ENCODE results near the gene SRRM2. TPM values are rescaled to one million over a fixed set of nuclear protein-coding genes. Genes with fewer than 3 reads are reported as not detected.

Gene SRRM2
- total RNA-seq, 2 donors from 2014 or later = 118 to 174 TPM

GRCh38 chr16:2785101-2785991 is 32.9 kb downstream of the SRRM2 start:
- Histone ChIP-seq H3K27me3 (peaks cover 4 to 18% of the 10 kb centered on the region in 2 donors), H3K9me3 (no peaks in the 10 kb centered on the region), H3K36me3 (no peaks in the 10 kb centered on the region), H3K4me3 (peak overlapping the region in 1 of 2 donors; percentile 44), H3K27ac (no peak overlapping the region), H3K4me1 (peaks cover 0 to 11% of the 10 kb centered on the region in 2 donors)
- TF ChIP-seq, protein P1, sequence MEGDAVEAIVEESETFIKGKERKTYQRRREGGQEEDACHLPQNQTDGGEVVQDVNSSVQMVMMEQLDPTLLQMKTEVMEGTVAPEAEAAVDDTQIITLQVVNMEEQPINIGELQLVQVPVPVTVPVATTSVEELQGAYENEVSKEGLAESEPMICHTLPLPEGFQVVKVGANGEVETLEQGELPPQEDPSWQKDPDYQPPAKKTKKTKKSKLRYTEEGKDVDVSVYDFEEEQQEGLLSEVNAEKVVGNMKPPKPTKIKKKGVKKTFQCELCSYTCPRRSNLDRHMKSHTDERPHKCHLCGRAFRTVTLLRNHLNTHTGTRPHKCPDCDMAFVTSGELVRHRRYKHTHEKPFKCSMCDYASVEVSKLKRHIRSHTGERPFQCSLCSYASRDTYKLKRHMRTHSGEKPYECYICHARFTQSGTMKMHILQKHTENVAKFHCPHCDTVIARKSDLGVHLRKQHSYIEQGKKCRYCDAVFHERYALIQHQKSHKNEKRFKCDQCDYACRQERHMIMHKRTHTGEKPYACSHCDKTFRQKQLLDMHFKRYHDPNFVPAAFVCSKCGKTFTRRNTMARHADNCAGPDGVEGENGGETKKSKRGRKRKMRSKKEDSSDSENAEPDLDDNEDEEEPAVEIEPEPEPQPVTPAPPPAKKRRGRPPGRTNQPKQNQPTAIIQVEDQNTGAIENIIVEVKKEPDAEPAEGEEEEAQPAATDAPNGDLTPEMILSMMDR (IDR thresholded peaks at IDR 0.05) = no peak
- DNase-seq (ENCODE audit: low spot score) = no peak

DNA sequence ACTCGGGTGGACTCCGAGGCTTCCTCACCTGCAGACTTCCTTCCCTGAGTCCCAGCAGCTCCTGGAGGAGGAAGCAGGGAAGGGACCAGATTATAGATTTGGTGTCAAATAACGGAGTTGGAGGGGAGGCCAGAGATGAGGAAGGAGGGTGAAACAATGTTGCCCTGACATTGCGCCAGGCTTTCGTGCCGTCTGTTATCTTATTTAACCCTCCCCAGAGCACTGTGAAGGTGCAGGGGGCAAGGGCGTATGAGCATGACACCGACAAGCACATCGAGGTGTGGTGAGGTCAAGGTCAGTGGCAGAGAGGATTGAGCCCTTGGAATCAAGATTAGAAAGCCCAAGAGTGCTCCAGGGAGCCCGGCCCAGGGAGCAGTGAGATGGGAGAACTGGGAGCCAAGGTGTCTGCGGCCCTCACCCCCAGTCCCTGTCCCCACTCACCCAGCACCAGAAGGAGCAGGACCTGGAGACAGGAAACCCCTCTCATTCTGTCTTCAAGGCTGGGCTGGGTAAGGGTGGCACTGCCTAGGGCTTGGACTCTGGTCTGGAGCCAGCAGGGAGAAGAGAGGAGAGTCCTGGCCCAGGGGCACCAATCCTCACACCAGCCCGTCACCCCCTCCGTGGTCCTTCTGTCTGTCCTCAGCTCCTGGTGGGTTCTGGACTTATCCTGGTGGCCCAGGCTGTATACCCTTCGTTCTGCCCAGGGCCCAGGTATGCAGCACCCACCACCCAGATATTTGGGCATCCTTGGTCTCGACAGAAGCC is 33.8 kb downstream of the SRRM2 start:
- DNase-seq (ENCODE audit: low spot score) = no peak
- no peak overlapping the region for H3K27ac ChIP-seq
- H3K36me3 ChIP-seq = no peaks in the 10 kb centered on the region
- no peak overlapping the region for H3K4me3 ChIP-seq
- peaks cover 4 to 18% of the 10 kb centered on the region in 2 donors for H3K27me3 ChIP-seq
- TF ChIP-seq, protein P1 (IDR thresholded peaks at IDR 0.05) = no peak
- peaks cover 0 to 11% of the 10 kb centered on the region in 2 donors for H3K4me1 ChIP-seq
- no peaks in the 10 kb centered on the region for H3K9me3 ChIP-seq

DNA sequence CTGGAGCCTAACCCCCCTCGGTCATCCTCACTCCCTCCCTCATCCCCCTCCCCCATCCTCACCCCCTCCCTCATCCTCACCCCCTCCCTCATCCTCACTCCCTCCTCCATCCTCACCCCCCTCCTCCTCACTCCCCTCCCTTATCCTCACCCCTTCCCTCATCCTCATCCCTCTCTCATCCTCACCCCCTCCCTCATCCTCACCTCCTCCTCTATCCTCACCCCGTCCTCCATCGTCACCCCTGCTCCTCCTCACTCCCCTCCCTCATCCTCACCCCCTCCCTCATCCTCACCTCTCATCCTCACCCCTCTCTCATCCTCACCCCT is 34.4 kb downstream of the SRRM2 start:
- Histone ChIP-seq H3K4me3 (no peak overlapping the region), H3K27me3 (peaks cover 4 to 18% of the 10 kb centered on the region in 2 donors), H3K4me1 (peaks cover 0 to 11% of the 10 kb centered on the region in 2 donors), H3K9me3 (no peaks in the 10 kb centered on the region), H3K36me3 (no peaks in the 10 kb centered on the region), H3K27ac (no peak overlapping the region)
- no peak for DNase-seq (ENCODE audit: low spot score)
- TF ChIP-seq, protein P1 (IDR thresholded peaks at IDR 0.05) = no peak

- Histone ChIP-seq H3K4me3 (no peak within 1 kb of the TSS), H3K36me3 (no peaks in the 10 kb centered on the region), H3K9me3 (no peaks in the 10 kb centered on the region), H3K27me3 (peaks cover 4 to 18% of the 10 kb centered on the region in 2 donors), H3K27ac (no peak within 1 kb of the TSS), H3K4me1 (peaks cover 0 to 11% of the 10 kb centered on the region in 2 donors)
- TF ChIP-seq, protein P1 (IDR thresholded peaks at IDR 0.05) = no peak
- no peak for DNase-seq (ENCODE audit: low spot score)
These were observed 35.0 kb downstream of the SRRM2 start, which contains the start of gene PRSS33 for GRCh38 chr16:2787406-2787805. Gene PRSS33 (minus strand): TSS chr16:2787560. CDS start chr16:2786547, 1,013 bp downstream.

GRCh38 chr16:2787961-2788360 is 35.5 kb downstream of the SRRM2 start:
- no peak for DNase-seq (ENCODE audit: low spot score)
- no peaks in the 10 kb centered on the region for H3K9me3 ChIP-seq
- no peaks in the 10 kb centered on the region for H3K36me3 ChIP-seq
- H3K27me3 ChIP-seq = peaks cover 4 to 18% of the 10 kb centered on the region in 2 donors
- H3K4me3 ChIP-seq = no peak overlapping the region
- H3K27ac ChIP-seq = no peak overlapping the region
- TF ChIP-seq, protein P1 (IDR thresholded peaks at IDR 0.05) = no peak
- peaks cover 0 to 11% of the 10 kb centered on the region in 2 donors for H3K4me1 ChIP-seq

Measured in right atrium auricular region (tissue), 2 donors.